Caco-2 (cell line): ENCODE results near the gene NUP62. TPM values are rescaled to one million over a fixed set of nuclear protein-coding genes. Genes with fewer than 3 reads are reported as not detected.
A peak's percentile ranks its signal among the peaks of the same experiment; 100 is the strongest.

Experiments
- BruUV-seq: library from RNA; stranded (reverse); fragments of 400-500 nt; replicated peaks from 2 replicates; lab custom pipeline; 2021; lab: Mats Ljungman, UMichigan
- CTCF ChIA-PET: fragments of 300-600 bp; sonication (Branson Sonifier 250); formaldehyde crosslinking; loops from one replicate; lab custom pipeline; 2022; ENCODE audit warnings: antibody characterized with exemption; lab: Charles Lee
- POLR2A ChIA-PET: fragments of 300-600 bp; sonication (Branson Sonifier 250); formaldehyde crosslinking; loops from one replicate; lab custom pipeline; 2022; ENCODE audit warnings: antibody characterized with exemption; lab: Charles Lee
- DNase-seq, 2 experiments: peaks; one replicate each; pipeline versions ENCODE4 v3.0.0 to v3.0.0-alpha.2; 2020 to 2022
- H3K27me3 ChIP-seq: replicated peaks from 2 replicates; pipeline ENCODE4 v1.6.0; 2011; ENCODE audit warnings: low read length; ENCODE audit not compliant: control insufficient read depth, insufficient read depth
- H3K36me3 ChIP-seq: 2 replicates; pipeline ENCODE4 v1.5.1; 2011; ENCODE audit warnings: low read length; ENCODE audit not compliant: control insufficient read depth, insufficient read depth
- H3K4me1 ChIP-seq: fragments of 250-450 bp; sonication (Bioruptor Pico); 2 replicates; pipeline ENCODE4 v1.5.1; 2020; ENCODE audit warnings: mild to moderate bottlenecking
- H3K4me3 ChIP-seq: 2 replicates; pipeline ENCODE4 v1.5.1; 2011; ENCODE audit warnings: low read depth, mild to moderate bottlenecking, control low read depth, low read length
- H3K9me3 ChIP-seq: fragments of 250-450 bp; sonication (Bioruptor Pico); 2 replicates; pipeline ENCODE4 v1.5.1; 2020; ENCODE audit warnings: mild to moderate bottlenecking, moderate library complexity
- H3K27ac Mint-ChIP-seq: one replicate; pipeline ENCODE4 v1.8.0; 2022; ENCODE audit warnings: mixed read lengths; ENCODE audit not compliant: unreplicated experiment
- H3K27me3 Mint-ChIP-seq: one replicate; pipeline ENCODE4 v1.8.0; 2022; ENCODE audit warnings: mixed read lengths; ENCODE audit not compliant: insufficient read depth, unreplicated experiment
- H3K36me3 Mint-ChIP-seq: one replicate; pipeline ENCODE4 v1.8.0; 2022; ENCODE audit warnings: mild to moderate bottlenecking, mixed read lengths; ENCODE audit not compliant: insufficient read depth, unreplicated experiment
- H3K4me1 Mint-ChIP-seq: one replicate; pipeline ENCODE4 v1.8.0; 2022; ENCODE audit warnings: low read depth, mixed read lengths; ENCODE audit not compliant: unreplicated experiment
- H3K4me3 Mint-ChIP-seq: one replicate; pipeline ENCODE4 v1.8.0; 2022; ENCODE audit warnings: mild to moderate bottlenecking, moderate library complexity, mixed read lengths; ENCODE audit not compliant: unreplicated experiment
- H3K9me3 Mint-ChIP-seq: one replicate; pipeline ENCODE4 v1.8.0; 2022; ENCODE audit warnings: mixed read lengths; ENCODE audit not compliant: unreplicated experiment
- intact Hi-C: fragments of 100-400 bp; cut with micrococcal nuclease; formaldehyde crosslinking; loops from one replicate; pipeline ENCODE4 v1.10.0; 2022; ENCODE audit not compliant: unreplicated experiment
- total RNA-seq: library from RNA; stranded (reverse); gene quantifications from 2 replicates; pipeline ENCODE4 v1.2.3, GENCODE V29; 2022
- TF ChIP-seq, protein P1 (sequence below), 2 experiments: fragments of 200-600 bp in 1 of 2; IDR thresholded peaks; 1 replicate in 1 of 2; 2 replicates in 1 of 2; pipeline versions ENCODE4 v1.5.1 to v1.8.0; 2011 to 2022; ENCODE audit warnings: antibody characterized with exemption in 1 of 2, control low read depth in 1 of 2, inconsistent platforms in 1 of 2, low read depth in 1 of 2, low read length in 1 of 2, mild to moderate bottlenecking in 1 of 2, moderate library complexity in 1 of 2; ENCODE audit not compliant: insufficient read depth in 1 of 2, severe bottlenecking in 1 of 2, unreplicated experiment in 1 of 2

The NUP62 gene
- total RNA-seq, 1 experiment from 2014 or later = 116 TPM

DNA sequence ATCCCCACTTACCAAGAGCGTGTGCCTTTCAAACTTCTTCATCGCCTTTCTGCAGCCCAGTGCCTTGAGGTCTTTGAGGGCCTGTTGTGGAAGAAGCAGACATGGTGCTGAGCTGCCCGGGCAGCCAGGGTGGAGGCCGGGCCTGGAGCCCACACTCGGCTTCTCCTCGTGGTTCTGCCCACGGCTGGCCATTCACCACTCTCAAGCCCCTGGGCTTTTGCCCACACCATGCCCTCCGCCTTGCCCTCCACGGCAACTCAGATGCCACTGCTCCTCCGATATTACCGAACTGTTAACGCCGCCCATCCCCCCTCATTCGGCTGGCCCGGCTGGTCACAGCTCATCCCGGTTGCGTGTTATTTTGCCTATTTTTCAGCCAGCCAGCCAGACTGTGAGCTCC, 37.9 kb downstream of the NUP62 start:
- intact Hi-C loops = loop anchor here (2.0 kb wide), 1 partner anchor 13 kb away; no protein-coding TSS in a partner anchor
- Histone ChIP-seq H3K9me3 (no peaks in the 10 kb centered on the region), H3K36me3 (no peaks in the 10 kb centered on the region), H3K4me3 (no peak overlapping the region), H3K4me1 (peaks cover 12% of the 10 kb centered on the region), H3K27me3 (no peaks in the 10 kb centered on the region)
- peaks cover 3% of the 10 kb centered on the region for H3K27me3 Mint-ChIP-seq
- DNase-seq = peak in 1 of 2 experiments; percentile 33
- CTCF ChIA-PET = interaction anchor here (0.6 kb wide), 1 partner anchor 320 kb away, joined by 3 read pairs; no protein-coding TSS in a partner anchor
- TF ChIP-seq, protein P1, sequence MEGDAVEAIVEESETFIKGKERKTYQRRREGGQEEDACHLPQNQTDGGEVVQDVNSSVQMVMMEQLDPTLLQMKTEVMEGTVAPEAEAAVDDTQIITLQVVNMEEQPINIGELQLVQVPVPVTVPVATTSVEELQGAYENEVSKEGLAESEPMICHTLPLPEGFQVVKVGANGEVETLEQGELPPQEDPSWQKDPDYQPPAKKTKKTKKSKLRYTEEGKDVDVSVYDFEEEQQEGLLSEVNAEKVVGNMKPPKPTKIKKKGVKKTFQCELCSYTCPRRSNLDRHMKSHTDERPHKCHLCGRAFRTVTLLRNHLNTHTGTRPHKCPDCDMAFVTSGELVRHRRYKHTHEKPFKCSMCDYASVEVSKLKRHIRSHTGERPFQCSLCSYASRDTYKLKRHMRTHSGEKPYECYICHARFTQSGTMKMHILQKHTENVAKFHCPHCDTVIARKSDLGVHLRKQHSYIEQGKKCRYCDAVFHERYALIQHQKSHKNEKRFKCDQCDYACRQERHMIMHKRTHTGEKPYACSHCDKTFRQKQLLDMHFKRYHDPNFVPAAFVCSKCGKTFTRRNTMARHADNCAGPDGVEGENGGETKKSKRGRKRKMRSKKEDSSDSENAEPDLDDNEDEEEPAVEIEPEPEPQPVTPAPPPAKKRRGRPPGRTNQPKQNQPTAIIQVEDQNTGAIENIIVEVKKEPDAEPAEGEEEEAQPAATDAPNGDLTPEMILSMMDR (IDR thresholded peaks at IDR 0.05; ENCODE audit: insufficient read depth in 1 of 2, low read depth in 1 of 2, low read length in 1 of 2, severe bottlenecking in 1 of 2, unreplicated experiment in 1 of 2) = no peak
- no TSS peak for BruUV-seq
- H3K36me3 Mint-ChIP-seq = peaks cover 34% of the 10 kb centered on the region
- H3K4me3 Mint-ChIP-seq = peak overlapping the region; percentile 89
- no peaks in the 10 kb centered on the region for H3K4me1 Mint-ChIP-seq
- H3K27ac Mint-ChIP-seq = no peak overlapping the region
- POLR2A ChIA-PET = no interaction called here
- no peaks in the 10 kb centered on the region for H3K9me3 Mint-ChIP-seq

DNA sequence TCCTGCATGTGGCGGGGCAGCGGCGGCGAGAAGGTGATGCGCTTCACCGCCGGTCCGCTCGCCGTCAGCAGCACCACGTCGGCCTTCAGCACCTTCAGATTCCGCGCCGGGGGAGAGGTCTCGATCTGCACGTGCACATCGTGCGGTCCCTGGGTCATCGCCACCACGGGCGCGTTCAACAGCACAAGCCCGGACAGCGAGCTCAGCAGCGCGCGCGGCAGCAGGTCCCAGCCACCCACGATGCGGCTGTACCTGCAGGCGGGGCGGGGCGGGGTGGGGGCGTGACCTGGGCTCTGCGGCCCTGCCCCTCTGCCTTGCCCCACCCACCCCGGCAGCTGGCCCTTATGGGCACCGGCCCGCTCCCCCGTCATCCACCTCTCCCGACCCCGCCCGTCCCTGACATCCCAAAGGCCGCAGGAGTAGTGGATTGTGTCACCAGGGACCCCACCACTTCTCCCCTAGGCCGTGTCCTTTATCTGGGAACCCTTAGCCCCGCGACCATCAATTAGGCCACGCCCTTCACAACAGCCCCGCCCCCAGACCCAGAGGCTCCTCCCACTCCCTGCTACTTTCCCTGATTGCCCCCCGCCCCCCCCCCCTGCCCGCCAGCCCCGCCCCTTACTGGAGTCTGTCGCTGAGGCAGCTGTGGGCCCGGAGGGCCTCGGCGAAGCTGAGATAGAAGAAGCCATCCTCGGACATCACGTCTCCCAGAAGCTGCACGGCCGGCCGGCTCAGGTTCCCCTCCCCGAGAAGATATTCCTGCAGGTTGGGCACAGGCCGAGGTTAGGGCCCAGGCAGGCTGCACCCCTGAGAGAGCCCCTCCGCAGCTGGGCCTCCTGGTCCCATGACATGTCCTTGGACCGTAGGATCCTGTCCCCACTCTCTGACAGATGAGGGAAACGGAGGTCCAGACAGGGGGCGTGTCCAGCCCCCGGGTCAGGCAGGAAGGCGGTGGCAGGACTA, 38.7 kb downstream of the NUP62 start:
- Mint-ChIP-seq H3K9me3 (no peaks in the 10 kb centered on the region), H3K4me3 (peak overlapping the region; percentile 89), H3K27me3 (peaks cover 3% of the 10 kb centered on the region), H3K27ac (peak overlapping the region; percentile 85), H3K4me1 (no peaks in the 10 kb centered on the region), H3K36me3 (peaks cover 39% of the 10 kb centered on the region)
- TF ChIP-seq, protein P1 (IDR thresholded peaks at IDR 0.05; ENCODE audit: insufficient read depth in 1 of 2, low read depth in 1 of 2, low read length in 1 of 2, severe bottlenecking in 1 of 2, unreplicated experiment in 1 of 2) = peak in 1 of 2 experiments; percentile 14
- Histone ChIP-seq H3K27me3 (no peaks in the 10 kb centered on the region), H3K9me3 (no peaks in the 10 kb centered on the region), H3K4me3 (peak overlapping the region; percentile 86), H3K4me1 (peaks cover 12% of the 10 kb centered on the region), H3K36me3 (no peaks in the 10 kb centered on the region)
- POLR2A ChIA-PET = interaction anchor here (0.6 to 1.6 kb wide), 7 partner anchors 12 to 928 kb away, joined by 3 to 7 read pairs (median 4); partner anchors contain the start of gene NUP62
- CTCF ChIA-PET = interaction anchor here (0.5 to 1.4 kb wide), 15 partner anchors 13 to 1766 kb away, joined by 3 to 9 read pairs (median 4); partner anchors contain the start of genes AKT1S1, ATF5, MED25 and NUP62
- peak; percentile 82 to 86 for DNase-seq
- intact Hi-C loops = loop anchor here (1.0 to 2.0 kb wide), 2 partner anchors 12 to 14 kb away; no protein-coding TSS in a partner anchor
- no TSS peak for BruUV-seq
